ENCODE results near the gene DDX17.

Gene DDX17

DNA sequence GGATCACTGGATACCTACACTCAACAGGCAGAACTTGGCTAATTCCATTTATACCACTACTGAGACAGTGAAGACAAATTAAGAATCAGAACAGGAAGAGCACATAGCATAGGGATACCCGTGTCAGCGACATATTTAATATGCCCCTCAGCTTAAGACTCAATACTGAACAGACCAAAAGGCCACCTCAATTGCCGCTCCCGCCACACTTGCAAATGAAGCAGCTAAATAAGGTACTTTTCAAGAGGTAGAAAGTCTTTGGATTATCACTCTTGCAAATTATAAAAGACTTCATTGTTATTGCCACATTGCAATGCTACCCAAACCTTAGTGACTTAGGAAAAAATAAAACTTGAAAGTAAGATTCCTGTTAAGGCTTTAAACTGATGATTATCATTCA, 3.1 kb downstream of the DDX17 start:
- DNase-seq (no peak), ATAC-seq (no peak)
- H3K9me3 Mint-ChIP-seq = peaks cover 0 to 2% of the 10 kb centered on the region in 2 donors
- peak overlapping the region in 1 of 2 donors; percentile 28 for H3K27ac Mint-ChIP-seq
- peak overlapping the region; percentile 89 to 100 for H3K4me3 Mint-ChIP-seq
- no peaks in the 10 kb centered on the region for H3K27me3 Mint-ChIP-seq
- H3K4me1 Mint-ChIP-seq = peaks cover 79% of the 10 kb centered on the region

DNA sequence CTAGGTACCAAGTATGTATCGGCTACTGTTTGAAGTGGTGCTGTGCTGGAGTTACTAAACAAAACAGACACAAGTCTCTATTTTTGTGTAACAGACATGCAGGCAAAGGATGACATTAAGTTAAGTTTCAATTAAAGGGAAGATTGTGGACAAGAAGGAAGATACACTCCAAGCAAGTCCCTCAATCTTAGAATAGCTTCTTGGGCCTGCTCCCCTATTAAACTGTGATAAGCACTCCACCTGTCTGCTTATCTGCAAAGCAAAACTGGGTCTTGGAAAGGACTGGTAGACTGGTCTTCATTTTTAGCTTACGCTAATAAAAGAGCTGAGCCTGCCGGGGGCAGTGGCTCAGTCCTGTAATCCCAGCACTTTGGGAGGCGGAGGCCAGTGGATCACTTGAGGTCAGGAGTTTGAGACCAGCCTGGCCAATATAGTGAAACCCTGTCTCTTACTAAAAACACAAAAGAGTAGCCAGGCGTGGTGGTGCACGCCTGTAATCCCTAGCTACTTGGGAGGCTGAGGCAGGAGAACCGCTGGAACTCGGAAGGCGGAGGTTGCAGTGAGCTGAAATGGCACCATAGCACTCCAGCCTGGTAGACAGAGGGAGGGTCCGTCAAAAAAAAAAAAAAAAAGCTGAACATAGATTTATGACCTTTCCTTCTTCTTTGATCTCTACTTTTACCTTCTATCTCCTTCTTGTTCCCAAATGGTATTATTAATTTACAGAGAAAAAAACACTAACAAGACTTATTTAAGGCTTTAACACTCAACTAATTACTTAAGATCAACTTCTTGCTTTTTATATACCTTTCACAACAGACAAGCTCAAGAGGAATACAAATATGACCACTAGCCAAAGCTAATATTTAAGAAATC, 4.1 kb downstream of the DDX17 start:
- Mint-ChIP-seq H3K9me3 (no peaks in the 10 kb centered on the region), H3K4me1 (peaks cover 72% of the 10 kb centered on the region), H3K4me3 (peak overlapping the region; percentile 89 to 100), H3K27ac (peak overlapping the region in 1 of 2 donors; percentile 76), H3K27me3 (no peaks in the 10 kb centered on the region)
- DNase-seq (no peak), ATAC-seq (no peak)

- DNase-seq (no peak), ATAC-seq (peak; percentile 42)
- no peaks in the 10 kb centered on the region for H3K9me3 Mint-ChIP-seq
- H3K27ac Mint-ChIP-seq = no peak overlapping the region
- H3K4me3 Mint-ChIP-seq = peak overlapping the region in 1 of 2 donors; percentile 45
- peaks cover 76% of the 10 kb centered on the region for H3K4me1 Mint-ChIP-seq
- H3K27me3 Mint-ChIP-seq = no peaks in the 10 kb centered on the region
These were observed 8.2 kb downstream of the DDX17 start for GRCh38 chr22:38497869-38498268.

DNA sequence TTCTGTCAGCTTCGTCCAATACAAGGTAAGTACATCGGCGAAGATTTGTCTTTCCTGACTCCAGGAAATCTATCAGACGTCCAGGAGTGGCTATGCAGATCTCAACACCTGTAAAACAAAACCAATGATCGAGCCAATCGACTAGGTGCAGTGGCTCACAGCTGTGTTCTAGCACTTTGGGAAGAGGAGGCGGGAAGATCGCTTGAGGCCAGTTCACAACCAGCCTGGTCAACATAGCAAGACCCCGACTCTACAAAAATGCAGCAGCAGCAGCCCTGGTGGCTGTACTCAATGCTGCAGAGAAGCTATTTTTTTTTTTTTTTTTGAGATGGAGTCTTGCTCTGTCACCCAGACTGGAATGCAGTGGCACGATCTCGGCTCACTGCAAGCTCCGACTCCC, 11.2 kb downstream of the DDX17 start:
- H3K4me1 Mint-ChIP-seq = peaks cover 75% of the 10 kb centered on the region
- ATAC-seq (no peak), DNase-seq (no peak)

GRCh38 chr22:38494498-38494897, 11.6 kb downstream of the DDX17 start:
- H3K9me3 Mint-ChIP-seq = no peaks in the 10 kb centered on the region
- DNase-seq (no peak), ATAC-seq (no peak)
- no peak overlapping the region for H3K4me3 Mint-ChIP-seq
- no peak overlapping the region for H3K27ac Mint-ChIP-seq
- H3K27me3 Mint-ChIP-seq = no peaks in the 10 kb centered on the region
- peaks cover 75% of the 10 kb centered on the region for H3K4me1 Mint-ChIP-seq

More for the DNA sequence above, 11.2 kb downstream of the DDX17 start:
- Mint-ChIP-seq H3K4me3 (no peak overlapping the region), H3K27me3 (no peaks in the 10 kb centered on the region), H3K27ac (no peak overlapping the region), H3K9me3 (no peaks in the 10 kb centered on the region)

DNA sequence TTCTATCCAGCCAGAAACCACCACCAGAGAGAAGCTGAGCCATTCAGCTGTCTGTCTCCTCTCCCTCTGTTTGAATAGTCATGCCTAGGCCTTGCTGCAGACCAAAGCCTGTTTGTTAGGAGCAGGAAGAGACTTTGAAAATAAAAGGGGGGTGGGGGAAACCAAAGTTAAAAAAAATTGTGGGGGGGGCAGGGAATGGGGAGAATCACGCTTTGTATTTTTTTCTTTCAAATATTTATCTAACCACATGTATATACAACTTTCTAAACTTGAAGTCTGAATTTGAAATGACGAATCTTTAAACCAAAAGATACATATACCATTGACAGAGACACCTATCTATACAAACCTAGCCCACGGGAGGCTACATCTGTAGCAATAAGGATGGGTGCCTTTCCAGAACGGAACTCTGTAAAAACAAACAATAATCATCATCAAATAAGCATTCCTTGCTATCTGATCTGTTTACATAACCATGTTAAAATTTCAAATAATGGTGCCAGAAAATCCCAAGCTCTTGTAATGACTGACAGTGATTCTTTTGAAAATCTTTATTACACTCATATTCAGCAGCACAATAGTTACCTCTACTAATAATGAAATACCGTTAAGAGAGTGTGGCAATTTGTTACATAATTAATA, 14.3 kb downstream of the DDX17 start:
- Mint-ChIP-seq H3K27me3 (no peaks in the 10 kb centered on the region), H3K4me1 (peaks cover 81% of the 10 kb centered on the region), H3K27ac (peak overlapping the region in 1 of 2 donors; percentile 53), H3K4me3 (no peak overlapping the region), H3K9me3 (no peaks in the 10 kb centered on the region)
- DNase-seq = no peak
- ATAC-seq = no peak

DNA sequence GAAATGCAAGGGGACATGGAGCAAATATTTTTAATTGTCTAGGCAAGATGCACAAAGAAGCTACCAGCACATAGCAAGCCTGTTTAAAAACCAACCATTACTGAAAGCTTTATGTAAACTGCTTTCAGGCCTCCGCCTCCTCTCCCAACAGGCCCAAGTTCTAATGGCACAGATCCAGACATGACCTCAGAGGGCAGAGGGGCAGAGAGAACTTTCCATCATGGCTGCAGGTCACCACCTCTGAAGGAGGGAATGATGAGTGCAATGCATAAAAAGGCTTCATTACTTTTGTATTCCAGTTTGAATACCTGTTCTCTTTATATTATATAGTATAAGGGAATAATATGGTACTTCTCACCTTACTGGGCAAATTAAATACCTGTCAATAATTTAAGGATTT, 15.2 kb downstream of the DDX17 start:
- H3K27me3 Mint-ChIP-seq = no peaks in the 10 kb centered on the region
- H3K4me1 Mint-ChIP-seq = peaks cover 89% of the 10 kb centered on the region
- H3K9me3 Mint-ChIP-seq = no peaks in the 10 kb centered on the region
- ATAC-seq (no peak), DNase-seq (no peak)
- H3K27ac Mint-ChIP-seq = peak overlapping the region; percentile 84 to 90
- H3K4me3 Mint-ChIP-seq = no peak overlapping the region

DNA sequence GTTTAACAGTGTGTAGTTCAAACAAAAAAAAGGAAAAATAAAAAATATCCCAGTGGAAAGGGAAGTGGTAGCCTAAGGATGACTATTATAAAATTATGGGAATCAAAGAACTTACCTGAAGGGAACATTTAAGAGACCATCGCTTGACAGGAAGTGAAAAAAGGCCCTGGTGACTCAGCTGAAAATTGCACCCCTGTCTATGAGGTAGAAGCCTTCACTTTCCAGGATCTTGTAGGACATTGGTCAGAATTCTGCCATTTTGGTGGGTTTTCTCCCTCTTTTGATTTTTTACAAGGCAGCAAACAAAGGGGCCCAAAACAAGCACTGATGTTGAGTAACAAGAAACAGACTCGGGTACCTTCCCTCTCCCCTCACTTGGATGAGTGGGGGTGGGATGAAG, 15.6 kb downstream of the DDX17 start:
- no peak overlapping the region for H3K4me3 Mint-ChIP-seq
- H3K27ac Mint-ChIP-seq = peak overlapping the region; percentile 84 to 90
- ATAC-seq (peak; percentile 41), DNase-seq (no peak)
- H3K9me3 Mint-ChIP-seq = no peaks in the 10 kb centered on the region
- H3K27me3 Mint-ChIP-seq = no peaks in the 10 kb centered on the region
- peaks cover 89% of the 10 kb centered on the region for H3K4me1 Mint-ChIP-seq

DNA sequence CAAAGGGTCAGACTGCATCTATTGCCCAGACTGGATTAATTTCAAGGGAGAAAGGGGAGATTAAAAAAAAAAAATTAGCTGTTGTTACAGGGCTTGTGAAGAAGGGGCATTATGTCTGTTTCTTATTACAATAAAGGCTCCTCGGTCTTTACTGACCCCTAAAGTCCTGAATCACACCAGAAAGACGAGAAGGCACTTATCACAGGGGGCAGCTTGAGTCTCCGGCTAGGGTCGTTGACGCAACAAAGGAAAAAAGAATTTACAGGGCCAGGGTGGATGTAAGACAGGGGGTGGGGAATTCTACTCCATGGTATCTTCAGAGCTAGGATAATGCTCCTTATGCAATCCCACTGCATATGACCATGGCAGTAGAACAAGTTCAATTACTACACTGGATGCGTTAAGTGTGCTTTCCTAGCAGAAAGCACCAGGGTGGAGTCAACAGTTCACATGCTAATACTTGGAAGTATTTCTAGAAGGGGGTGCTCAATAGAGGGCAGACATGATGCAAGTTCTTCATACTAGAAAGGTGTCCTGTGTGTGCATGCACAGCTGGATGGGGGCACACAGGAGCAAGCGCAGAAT, 16.5 kb downstream of the DDX17 start:
- Mint-ChIP-seq H3K4me1 (peaks cover 81% of the 10 kb centered on the region), H3K9me3 (no peaks in the 10 kb centered on the region), H3K4me3 (no peak overlapping the region), H3K27ac (peak overlapping the region; percentile 1 to 69), H3K27me3 (no peaks in the 10 kb centered on the region)
- ATAC-seq (no peak), DNase-seq (no peak)

DNA sequence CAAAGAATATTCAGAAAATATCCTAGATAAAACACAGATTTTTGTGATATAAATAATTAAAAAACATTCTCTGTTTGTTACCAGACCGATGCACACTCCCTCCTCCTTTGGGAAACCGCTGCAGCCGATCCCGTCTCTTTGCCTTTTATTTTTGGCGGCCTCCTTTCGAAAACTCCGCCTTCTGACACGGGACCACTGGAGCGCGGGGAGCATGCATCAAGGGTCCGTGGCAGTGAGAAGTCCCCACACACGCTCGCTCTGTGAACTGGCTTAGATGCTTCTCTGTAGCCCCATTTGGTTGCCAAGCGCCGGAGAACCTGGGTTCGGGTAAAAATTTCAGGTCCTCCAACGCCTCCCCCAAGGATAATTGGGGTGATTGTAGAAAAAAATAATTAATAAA, 17.0 kb downstream of the DDX17 start:
- H3K27me3 Mint-ChIP-seq = no peaks in the 10 kb centered on the region

DNA sequence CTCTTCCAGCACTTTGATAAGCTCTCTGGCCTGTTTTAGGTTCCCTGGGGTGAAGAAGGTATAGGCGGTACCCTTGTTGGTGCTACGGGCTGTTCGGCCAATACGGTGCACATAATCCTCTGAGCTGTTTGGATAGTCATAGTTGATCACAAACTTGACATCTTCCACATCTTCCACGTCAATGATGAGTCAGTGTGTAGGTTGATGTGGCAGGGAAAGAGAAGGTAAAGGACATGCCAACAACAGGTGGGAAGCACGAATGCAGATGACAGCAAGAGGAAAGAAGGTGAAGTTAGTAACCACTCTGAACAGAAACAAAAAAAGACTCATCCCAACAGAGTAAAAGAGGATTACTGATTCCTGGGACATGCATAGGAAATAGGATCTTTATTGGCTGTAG, 18.2 kb downstream of the DDX17 start:
- peaks cover 70% of the 10 kb centered on the region for H3K4me1 Mint-ChIP-seq
- no peaks in the 10 kb centered on the region for H3K27me3 Mint-ChIP-seq
- H3K9me3 Mint-ChIP-seq = no peaks in the 10 kb centered on the region
- no peak for DNase-seq
- ATAC-seq = peak; percentile 18
- peak overlapping the region in 1 of 2 donors; percentile 20 for H3K27ac Mint-ChIP-seq
- H3K4me3 Mint-ChIP-seq = no peak overlapping the region

More for the DNA sequence above, 17.0 kb downstream of the DDX17 start:
- Mint-ChIP-seq H3K4me1 (peaks cover 80% of the 10 kb centered on the region), H3K9me3 (no peaks in the 10 kb centered on the region), H3K27ac (no peak overlapping the region), H3K4me3 (no peak overlapping the region)
- ATAC-seq (no peak), DNase-seq (no peak)

DNA sequence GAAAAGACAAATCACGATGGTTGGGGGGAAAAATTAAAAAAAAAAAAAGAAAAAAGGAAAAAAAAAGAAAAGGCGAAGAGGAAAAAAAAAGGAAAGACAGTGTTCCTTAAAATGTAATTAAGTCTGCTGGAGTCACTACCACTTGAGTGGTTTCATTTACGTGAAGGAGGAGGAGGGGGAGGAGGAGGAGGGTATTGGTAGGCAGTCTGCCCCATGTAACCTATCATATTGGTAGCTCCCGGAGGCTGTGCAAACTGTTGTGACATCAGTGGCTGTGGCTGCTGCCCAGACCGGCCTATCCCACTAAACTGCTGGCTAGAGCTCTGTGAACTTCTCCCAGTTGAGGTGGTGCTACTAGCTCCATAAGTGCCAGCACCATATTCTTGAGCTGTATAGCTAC, 20.3 kb downstream of the DDX17 start:
- no peaks in the 10 kb centered on the region for H3K27me3 Mint-ChIP-seq
- H3K9me3 Mint-ChIP-seq = no peaks in the 10 kb centered on the region
- no peak overlapping the region for H3K27ac Mint-ChIP-seq
- no peak overlapping the region for H3K4me3 Mint-ChIP-seq
- H3K4me1 Mint-ChIP-seq = peaks cover 53% of the 10 kb centered on the region
- DNase-seq (no peak), ATAC-seq (peak; percentile 42)

- Mint-ChIP-seq H3K27me3 (no peaks in the 10 kb centered on the region), H3K9me3 (no peaks in the 10 kb centered on the region), H3K4me1 (peaks cover 38% of the 10 kb centered on the region), H3K4me3 (no peak overlapping the region), H3K27ac (peak overlapping the region in 1 of 2 donors; percentile 21)
- no peak for ATAC-seq
- no peak for DNase-seq
These were observed 21.9 kb downstream of the DDX17 start for GRCh38 chr22:38484244-38484643.

GRCh38 chr22:38482662-38483308, 23.3 kb downstream of the DDX17 start:
- H3K27ac Mint-ChIP-seq = no peak overlapping the region
- no peak overlapping the region for H3K4me3 Mint-ChIP-seq
- H3K4me1 Mint-ChIP-seq = peaks cover 23% of the 10 kb centered on the region
- H3K27me3 Mint-ChIP-seq = no peaks in the 10 kb centered on the region
- no peaks in the 10 kb centered on the region for H3K9me3 Mint-ChIP-seq
- ATAC-seq (no peak), DNase-seq (no peak)

- H3K27ac Mint-ChIP-seq = peak overlapping the region in 1 of 2 donors; percentile 88
- no peaks in the 10 kb centered on the region for H3K9me3 Mint-ChIP-seq
- no peak for DNase-seq
- no peak for ATAC-seq
- peaks cover 21% of the 10 kb centered on the region for H3K4me1 Mint-ChIP-seq
- H3K4me3 Mint-ChIP-seq = no peak overlapping the region
- no peaks in the 10 kb centered on the region for H3K27me3 Mint-ChIP-seq
These were observed 24.2 kb downstream of the DDX17 start for GRCh38 chr22:38481871-38482332.

All from stimulated activated naive CD8-positive, alpha-beta T cell treated with anti-CD3 and anti-CD28 coated beads, Interleukin-15, amount 100 ng/mL, for 72 hours (primary cell).